Caco-2 (cell line): Measurements from ENCODE around the gene LHFPL3. TPM values are rescaled to one million over a fixed set of nuclear protein-coding genes. Genes with fewer than 3 reads are reported as not detected.

ENCODE experiments used
- BruUV-seq: library from RNA; stranded (reverse); fragments of 400-500 nt; replicated peaks from 2 replicates; lab custom pipeline; 2021; lab: Mats Ljungman, UMichigan
- CTCF ChIA-PET: fragments of 300-600 bp; sonication (Branson Sonifier 250); formaldehyde crosslinking; loops from one replicate; lab custom pipeline; 2022; ENCODE audit warnings: antibody characterized with exemption; lab: Charles Lee
- POLR2A ChIA-PET: fragments of 300-600 bp; sonication (Branson Sonifier 250); formaldehyde crosslinking; loops from one replicate; lab custom pipeline; 2022; ENCODE audit warnings: antibody characterized with exemption; lab: Charles Lee
- DNase-seq, 2 experiments: peaks; one replicate each; pipeline versions ENCODE4 v3.0.0 to v3.0.0-alpha.2; 2020 to 2022
- H3K27me3 ChIP-seq: replicated peaks from 2 replicates; pipeline ENCODE4 v1.6.0; 2011; ENCODE audit warnings: low read length; ENCODE audit not compliant: control insufficient read depth, insufficient read depth
- H3K36me3 ChIP-seq: 2 replicates; pipeline ENCODE4 v1.5.1; 2011; ENCODE audit warnings: low read length; ENCODE audit not compliant: control insufficient read depth, insufficient read depth
- H3K4me1 ChIP-seq: fragments of 250-450 bp; sonication (Bioruptor Pico); 2 replicates; pipeline ENCODE4 v1.5.1; 2020; ENCODE audit warnings: mild to moderate bottlenecking
- H3K4me3 ChIP-seq: 2 replicates; pipeline ENCODE4 v1.5.1; 2011; ENCODE audit warnings: low read depth, mild to moderate bottlenecking, control low read depth, low read length
- H3K9me3 ChIP-seq: fragments of 250-450 bp; sonication (Bioruptor Pico); 2 replicates; pipeline ENCODE4 v1.5.1; 2020; ENCODE audit warnings: mild to moderate bottlenecking, moderate library complexity
- H3K27ac Mint-ChIP-seq: one replicate; pipeline ENCODE4 v1.8.0; 2022; ENCODE audit warnings: mixed read lengths; ENCODE audit not compliant: unreplicated experiment
- H3K27me3 Mint-ChIP-seq: one replicate; pipeline ENCODE4 v1.8.0; 2022; ENCODE audit warnings: mixed read lengths; ENCODE audit not compliant: insufficient read depth, unreplicated experiment
- H3K36me3 Mint-ChIP-seq: one replicate; pipeline ENCODE4 v1.8.0; 2022; ENCODE audit warnings: mild to moderate bottlenecking, mixed read lengths; ENCODE audit not compliant: insufficient read depth, unreplicated experiment
- H3K4me1 Mint-ChIP-seq: one replicate; pipeline ENCODE4 v1.8.0; 2022; ENCODE audit warnings: low read depth, mixed read lengths; ENCODE audit not compliant: unreplicated experiment
- H3K4me3 Mint-ChIP-seq: one replicate; pipeline ENCODE4 v1.8.0; 2022; ENCODE audit warnings: mild to moderate bottlenecking, moderate library complexity, mixed read lengths; ENCODE audit not compliant: unreplicated experiment
- H3K9me3 Mint-ChIP-seq: one replicate; pipeline ENCODE4 v1.8.0; 2022; ENCODE audit warnings: mixed read lengths; ENCODE audit not compliant: unreplicated experiment
- CTCF ChIP-seq, 2 experiments: fragments of 200-600 bp in 1 of 2; IDR thresholded peaks; 1 replicate in 1 of 2; 2 replicates in 1 of 2; pipeline versions ENCODE4 v1.5.1 to v1.8.0; 2011 to 2022; ENCODE audit warnings: antibody characterized with exemption in 1 of 2, control low read depth in 1 of 2, inconsistent platforms in 1 of 2, low read depth in 1 of 2, low read length in 1 of 2, mild to moderate bottlenecking in 1 of 2, moderate library complexity in 1 of 2; ENCODE audit not compliant: insufficient read depth in 1 of 2, severe bottlenecking in 1 of 2, unreplicated experiment in 1 of 2
- intact Hi-C: fragments of 100-400 bp; cut with micrococcal nuclease; formaldehyde crosslinking; loops from one replicate; pipeline ENCODE4 v1.10.0; 2022; ENCODE audit not compliant: unreplicated experiment
- total RNA-seq: library from RNA; stranded (reverse); gene quantifications from 2 replicates; pipeline ENCODE4 v1.2.3, GENCODE V29; 2022

The LHFPL3 gene
- total RNA-seq, 1 experiment from 2014 or later = not detected

- Mint-ChIP-seq H3K27me3 (peaks cover 14% of the 10 kb centered on the region), H3K4me3 (no peak overlapping the region), H3K9me3 (no peaks in the 10 kb centered on the region), H3K4me1 (no peaks in the 10 kb centered on the region), H3K27ac (no peak overlapping the region), H3K36me3 (no peaks in the 10 kb centered on the region)
- Histone ChIP-seq H3K4me3 (no peak overlapping the region), H3K27me3 (no peaks in the 10 kb centered on the region; the same call in 1 of the 2 replicates), H3K9me3 (no peaks in the 10 kb centered on the region), H3K4me1 (no peaks in the 10 kb centered on the region), H3K36me3 (no peaks in the 10 kb centered on the region)
- no TSS peak for BruUV-seq
- DNase-seq = no peak
- ChIA-PET POLR2A (no interaction called here), CTCF (no interaction called here)
- no peak for TF ChIP-seq CTCF (IDR thresholded peaks at IDR 0.05; ENCODE audit: insufficient read depth in 1 of 2, low read depth in 1 of 2, low read length in 1 of 2, severe bottlenecking in 1 of 2, unreplicated experiment in 1 of 2)
- intact Hi-C loops = no loop called here
These were observed 196.4 kb downstream of the LHFPL3 start for GRCh38 chr7:104524853-104525252.

- H3K4me3 Mint-ChIP-seq = no peak overlapping the region
- no peaks in the 10 kb centered on the region for H3K9me3 Mint-ChIP-seq
- no TSS peak for BruUV-seq
- H3K36me3 Mint-ChIP-seq = no peaks in the 10 kb centered on the region
- H3K27me3 Mint-ChIP-seq = peaks cover 15% of the 10 kb centered on the region
- H3K4me1 ChIP-seq = no peaks in the 10 kb centered on the region
- no peak overlapping the region for H3K4me3 ChIP-seq
- H3K36me3 ChIP-seq = no peaks in the 10 kb centered on the region
- no peaks in the 10 kb centered on the region for H3K9me3 ChIP-seq
- ChIA-PET POLR2A (no interaction called here), CTCF (no interaction called here)
- no peak overlapping the region for H3K27ac Mint-ChIP-seq
- intact Hi-C loops = no loop called here
- no peak for DNase-seq
- H3K4me1 Mint-ChIP-seq = no peaks in the 10 kb centered on the region
- no peak for TF ChIP-seq CTCF (IDR thresholded peaks at IDR 0.05; ENCODE audit: insufficient read depth in 1 of 2, low read depth in 1 of 2, low read length in 1 of 2, severe bottlenecking in 1 of 2, unreplicated experiment in 1 of 2)
- H3K27me3 ChIP-seq = no peaks in the 10 kb centered on the region; the same call in 1 of the 2 replicates
These were observed 199.7 kb downstream of the LHFPL3 start for GRCh38 chr7:104528142-104528541.

GRCh38 chr7:104529567-104529966, 201.2 kb downstream of the LHFPL3 start:
- POLR2A ChIA-PET = no interaction called here
- CTCF ChIA-PET = no interaction called here
- H3K9me3 Mint-ChIP-seq = no peaks in the 10 kb centered on the region

More at GRCh38 chr7:104529567-104529966, 201.2 kb downstream of the LHFPL3 start:
- H3K4me3 Mint-ChIP-seq = no peak overlapping the region
- Histone ChIP-seq H3K4me1 (no peaks in the 10 kb centered on the region), H3K36me3 (no peaks in the 10 kb centered on the region), H3K4me3 (no peak overlapping the region), H3K9me3 (no peaks in the 10 kb centered on the region), H3K27me3 (no peaks in the 10 kb centered on the region)
- no peak overlapping the region for H3K27ac Mint-ChIP-seq
- TF ChIP-seq CTCF (IDR thresholded peaks at IDR 0.05; ENCODE audit: insufficient read depth in 1 of 2, low read depth in 1 of 2, low read length in 1 of 2, severe bottlenecking in 1 of 2, unreplicated experiment in 1 of 2) = no peak
- BruUV-seq = no TSS peak
- peaks cover 15% of the 10 kb centered on the region for H3K27me3 Mint-ChIP-seq
- H3K36me3 Mint-ChIP-seq = no peaks in the 10 kb centered on the region
- DNase-seq = no peak
- H3K4me1 Mint-ChIP-seq = no peaks in the 10 kb centered on the region
- intact Hi-C loops = no loop called here
